ENCODE data around the gene GPR161. TPM values are rescaled to one million over a fixed set of nuclear protein-coding genes. Genes with fewer than 3 reads are reported as not detected.

GPR161 gene
- polyA plus RNA-seq, 1 experiment: 20.4 TPM

DNA sequence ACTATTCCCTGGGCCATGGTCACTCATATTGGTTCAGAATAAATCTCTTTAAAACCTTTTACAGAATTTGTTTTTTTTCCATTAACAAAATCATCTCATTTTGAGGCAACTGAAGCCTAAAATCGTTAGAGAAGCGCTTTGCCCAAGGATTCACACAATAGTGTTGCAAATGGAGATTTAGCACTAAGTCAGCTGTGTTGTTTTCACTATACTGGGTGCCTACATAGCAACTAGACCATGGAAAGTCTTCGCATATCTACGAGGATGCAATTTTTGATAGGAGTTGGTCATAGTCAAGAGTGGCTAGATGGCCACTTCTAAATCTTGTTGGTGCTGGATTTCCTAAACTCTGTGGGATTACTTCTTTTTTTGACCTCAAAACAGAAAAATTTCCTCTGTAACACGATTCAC, 41.5 kb upstream of the GPR161 start:
- POLR2A ChIA-PET: no interaction called here
- H3K27me3 ChIP-seq (ENCODE audit: control insufficient read depth, insufficient read depth, low read length): no peaks in the 10 kb centered on the region
- no peak for DNase-seq (ENCODE audit: low read depth)
- no peaks in the 10 kb centered on the region for H3K36me3 ChIP-seq (ENCODE audit: control insufficient read depth, insufficient read depth, low read length)
- H3K4me3 ChIP-seq (ENCODE audit: low read depth, low read length): peak overlapping the region; percentile 15
- TF ChIP-seq, protein P1, sequence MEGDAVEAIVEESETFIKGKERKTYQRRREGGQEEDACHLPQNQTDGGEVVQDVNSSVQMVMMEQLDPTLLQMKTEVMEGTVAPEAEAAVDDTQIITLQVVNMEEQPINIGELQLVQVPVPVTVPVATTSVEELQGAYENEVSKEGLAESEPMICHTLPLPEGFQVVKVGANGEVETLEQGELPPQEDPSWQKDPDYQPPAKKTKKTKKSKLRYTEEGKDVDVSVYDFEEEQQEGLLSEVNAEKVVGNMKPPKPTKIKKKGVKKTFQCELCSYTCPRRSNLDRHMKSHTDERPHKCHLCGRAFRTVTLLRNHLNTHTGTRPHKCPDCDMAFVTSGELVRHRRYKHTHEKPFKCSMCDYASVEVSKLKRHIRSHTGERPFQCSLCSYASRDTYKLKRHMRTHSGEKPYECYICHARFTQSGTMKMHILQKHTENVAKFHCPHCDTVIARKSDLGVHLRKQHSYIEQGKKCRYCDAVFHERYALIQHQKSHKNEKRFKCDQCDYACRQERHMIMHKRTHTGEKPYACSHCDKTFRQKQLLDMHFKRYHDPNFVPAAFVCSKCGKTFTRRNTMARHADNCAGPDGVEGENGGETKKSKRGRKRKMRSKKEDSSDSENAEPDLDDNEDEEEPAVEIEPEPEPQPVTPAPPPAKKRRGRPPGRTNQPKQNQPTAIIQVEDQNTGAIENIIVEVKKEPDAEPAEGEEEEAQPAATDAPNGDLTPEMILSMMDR (IDR thresholded peaks at IDR 0.05; ENCODE audit: insufficient read depth, low read depth, low read length): no peak
- CTCF ChIA-PET: interaction anchor here (1.1 to 1.7 kb wide), 2 partner anchors 13 to 143 kb away, joined by 4 read pairs; no protein-coding TSS in a partner anchor

DNA sequence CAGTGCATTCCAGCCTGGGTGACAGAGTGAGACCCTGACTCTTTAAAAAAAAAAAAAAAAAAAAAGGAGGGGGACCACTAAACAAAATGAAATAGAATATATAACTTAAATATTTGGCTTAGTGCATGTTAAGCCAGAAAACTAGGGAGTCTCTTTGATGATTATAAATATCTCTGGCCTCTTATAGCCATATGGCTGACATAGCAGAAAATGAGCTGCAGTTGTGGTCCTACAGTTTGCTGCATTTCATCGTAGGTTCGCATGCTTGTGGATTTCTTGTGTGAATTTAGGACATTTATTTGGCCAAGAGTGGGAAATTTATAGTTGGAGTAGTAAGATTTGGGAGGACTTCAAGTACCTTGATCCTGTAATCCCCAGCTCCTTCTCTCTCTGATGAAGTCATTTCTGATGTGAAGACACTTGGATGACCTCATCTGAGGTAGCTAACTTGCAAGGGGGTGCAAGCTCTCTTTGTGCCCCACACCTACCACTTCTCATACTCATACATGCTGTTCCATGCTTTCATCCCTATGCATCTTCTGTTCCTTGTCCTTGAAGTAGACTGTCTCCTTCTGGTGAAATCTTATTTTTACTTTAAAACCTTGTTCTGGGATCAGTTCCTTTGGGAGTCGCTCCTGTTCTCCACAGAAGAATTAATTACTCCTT, 35.7 kb upstream of the GPR161 start:
- POLR2A ChIA-PET: no interaction called here
- CTCF ChIA-PET: no interaction called here

DNA sequence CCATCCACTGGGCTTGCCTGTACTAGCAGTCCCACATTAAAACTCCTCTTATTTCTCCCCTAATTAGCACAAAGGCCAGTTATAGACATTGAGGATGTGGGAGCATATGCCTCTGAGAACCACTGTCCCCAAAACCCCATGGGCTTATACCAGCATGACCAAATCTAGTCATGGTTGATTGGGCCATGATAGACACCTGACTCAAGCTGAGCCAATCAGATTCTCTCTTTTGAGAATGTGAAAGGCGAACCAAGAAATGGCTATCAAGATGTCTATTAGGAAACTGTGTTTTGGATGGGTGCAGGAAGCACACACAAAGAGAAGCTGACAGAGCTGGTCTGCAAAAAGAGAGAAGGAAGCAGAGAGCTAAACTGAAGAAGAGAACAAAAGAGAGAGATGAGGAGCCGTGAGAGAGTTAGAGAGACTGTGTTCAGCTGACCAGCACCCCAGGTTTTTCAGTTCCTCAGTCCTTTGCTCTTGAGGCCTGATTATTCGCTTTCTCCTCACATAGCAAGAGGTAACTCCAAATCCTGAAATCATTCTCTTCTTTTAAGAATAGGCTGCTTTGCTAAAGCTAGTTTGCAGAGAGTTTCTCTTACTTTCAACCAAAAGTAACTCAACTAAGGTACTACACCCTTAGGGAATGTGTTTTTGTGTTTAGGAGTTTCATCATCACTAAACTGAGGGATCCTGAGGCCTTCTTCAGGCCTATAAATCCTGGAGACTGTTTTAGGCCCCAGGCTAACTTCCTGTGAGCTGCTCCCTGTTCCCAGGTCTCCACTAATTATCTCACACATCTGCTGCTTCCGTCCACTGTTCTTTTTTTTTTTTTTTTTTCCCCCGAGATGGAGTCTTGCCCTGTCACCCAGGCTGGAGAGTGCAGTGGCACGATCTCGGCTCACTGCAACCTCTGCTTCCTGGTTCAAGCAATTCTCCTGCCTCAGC, 34.1 kb upstream of the GPR161 start:
- no peak overlapping the region for H3K4me3 ChIP-seq (ENCODE audit: low read depth, low read length)
- H3K27me3 ChIP-seq (ENCODE audit: control insufficient read depth, insufficient read depth, low read length): no peaks in the 10 kb centered on the region
- CTCF ChIA-PET: no interaction called here
- no peak for DNase-seq (ENCODE audit: low read depth)
- POLR2A ChIA-PET: no interaction called here
- H3K36me3 ChIP-seq (ENCODE audit: control insufficient read depth, insufficient read depth, low read length): no peaks in the 10 kb centered on the region
- TF ChIP-seq, protein P1 (IDR thresholded peaks at IDR 0.05; ENCODE audit: insufficient read depth, low read depth, low read length): no peak

More for the DNA sequence above, 35.7 kb upstream of the GPR161 start:
- Histone ChIP-seq H3K4me3 (ENCODE audit: low read depth, low read length) (no peak overlapping the region), H3K36me3 (ENCODE audit: control insufficient read depth, insufficient read depth, low read length) (no peaks in the 10 kb centered on the region), H3K27me3 (ENCODE audit: control insufficient read depth, insufficient read depth, low read length) (no peaks in the 10 kb centered on the region)
- DNase-seq (ENCODE audit: low read depth): no peak
- TF ChIP-seq, protein P1 (IDR thresholded peaks at IDR 0.05; ENCODE audit: insufficient read depth, low read depth, low read length): no peak

DNA sequence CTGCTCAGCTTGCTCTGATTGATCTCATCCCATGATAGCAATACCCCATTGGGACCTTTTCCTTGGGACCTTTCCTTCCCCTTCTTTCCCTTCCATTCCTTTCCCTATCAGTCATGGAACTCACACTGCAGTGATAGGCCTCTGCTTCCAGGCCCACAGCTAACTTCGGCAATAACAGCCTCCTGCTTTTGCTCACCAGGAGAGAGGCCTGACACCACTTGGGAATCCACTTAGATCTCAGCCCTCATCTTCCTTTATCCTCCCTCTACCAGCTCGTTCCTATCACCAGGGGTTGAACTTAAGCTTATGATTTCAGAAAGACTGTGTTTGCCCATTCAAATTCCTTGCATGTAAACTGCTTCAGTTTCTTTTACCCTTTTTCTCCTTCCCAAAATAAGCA, 31.1 kb upstream of the GPR161 start:
- no peak for DNase-seq (ENCODE audit: low read depth)
- POLR2A ChIA-PET: no interaction called here
- CTCF ChIA-PET: interaction anchor here (1.4 kb wide), 2 partner anchors 21 to 22 kb away, joined by 4 to 5 read pairs; no protein-coding TSS in a partner anchor
- no peak overlapping the region for H3K4me3 ChIP-seq (ENCODE audit: low read depth, low read length)
- no peaks in the 10 kb centered on the region for H3K27me3 ChIP-seq (ENCODE audit: control insufficient read depth, insufficient read depth, low read length)
- H3K36me3 ChIP-seq (ENCODE audit: control insufficient read depth, insufficient read depth, low read length): no peaks in the 10 kb centered on the region
- TF ChIP-seq, protein P1 (IDR thresholded peaks at IDR 0.05; ENCODE audit: insufficient read depth, low read depth, low read length): no peak

DNA sequence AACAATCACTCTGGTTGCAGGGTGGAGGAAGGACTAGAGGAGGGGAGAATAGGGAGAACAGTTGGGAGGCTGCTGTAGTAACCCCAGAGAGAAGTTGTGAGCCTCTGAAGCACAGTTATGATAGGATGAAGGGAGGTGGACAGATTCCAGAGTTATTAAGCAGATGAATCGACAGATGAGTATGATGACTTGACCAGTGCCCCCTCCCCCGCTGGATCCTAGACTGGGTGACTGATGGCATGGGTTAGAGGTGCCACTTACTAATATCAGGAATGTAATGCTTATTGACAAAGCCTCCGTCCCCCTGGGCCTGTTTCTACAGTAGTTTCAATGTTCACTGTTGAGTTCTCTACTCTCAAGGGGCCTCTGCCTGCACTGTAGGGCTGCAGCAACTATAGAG, 28.0 kb upstream of the GPR161 start:
- TF ChIP-seq, protein P1 (IDR thresholded peaks at IDR 0.05; ENCODE audit: insufficient read depth, low read depth, low read length): no peak
- Histone ChIP-seq H3K36me3 (ENCODE audit: control insufficient read depth, insufficient read depth, low read length) (no peaks in the 10 kb centered on the region), H3K27me3 (ENCODE audit: control insufficient read depth, insufficient read depth, low read length) (no peaks in the 10 kb centered on the region), H3K4me3 (ENCODE audit: low read depth, low read length) (no peak overlapping the region)
- CTCF ChIA-PET: interaction anchor here (0.6 to 2.0 kb wide), 3 partner anchors 14 to 19 kb away, joined by 3 to 7 read pairs (median 6); partner anchors contain the start of gene TIPRL
- POLR2A ChIA-PET: no interaction called here
- no peak for DNase-seq (ENCODE audit: low read depth)
